Endothelial cell of hepatic sinusoid (primary cell): ENCODE measurements around the gene ATP5F1D.

ENCODE experiments used
- in situ Hi-C: cut with HindIII; loops from 2 replicates; pipeline ENCODE4 v1.10.0; 2017; ENCODE audit warnings: low sequenced_read_pairs

The ATP5F1D gene

DNA sequence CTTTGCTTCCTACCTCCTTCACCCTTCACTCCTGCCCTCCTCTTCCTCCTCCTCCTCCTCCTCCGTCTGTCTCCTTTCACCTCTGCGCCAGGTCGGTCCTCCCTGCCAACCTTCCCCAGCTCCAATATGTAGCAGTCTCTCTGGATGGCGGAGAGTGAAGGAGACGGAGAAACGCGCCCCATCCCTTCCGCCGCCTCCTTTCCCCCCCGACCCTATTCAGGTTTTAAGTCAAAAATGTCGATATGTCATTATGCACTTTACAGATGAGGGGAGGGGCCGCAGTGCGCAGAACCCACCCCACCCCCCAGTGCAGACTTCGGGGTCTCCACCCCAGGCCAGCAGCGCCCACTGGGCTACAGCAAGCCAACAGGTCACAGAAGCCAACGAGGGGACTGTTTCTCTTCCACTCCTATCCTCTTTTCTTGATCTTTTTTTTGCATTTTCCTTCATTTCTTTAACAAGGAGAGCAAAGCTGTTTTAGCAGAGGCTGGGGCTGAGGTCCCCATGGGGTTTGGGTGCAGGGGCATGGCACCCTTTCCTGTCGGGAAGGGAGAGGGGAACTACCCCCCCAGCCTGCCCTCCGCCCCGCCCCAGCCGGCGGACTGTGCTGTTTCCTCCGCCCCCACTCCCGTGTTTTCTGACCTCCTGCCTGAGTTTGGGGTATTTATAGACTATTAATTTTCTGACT, 16.1 kb downstream of the ATP5F1D start:
- in situ Hi-C loops = no loop called here

DNA sequence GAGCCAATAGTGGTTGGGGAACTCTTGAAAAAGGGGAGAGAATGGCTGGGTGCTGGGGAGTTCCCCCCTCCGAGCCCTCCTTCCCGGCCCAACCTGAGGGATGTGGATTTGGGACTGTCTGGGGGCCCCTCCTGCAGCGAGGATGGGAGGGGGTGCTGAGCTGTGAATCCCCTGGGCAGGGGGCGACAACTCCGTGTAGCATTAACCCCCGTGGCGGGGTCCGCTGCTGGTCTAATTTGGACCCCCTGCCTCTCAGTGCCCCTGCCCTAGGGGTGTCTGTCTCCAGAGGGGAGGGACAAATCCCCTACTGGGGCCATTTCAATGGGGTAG, 16.6 kb downstream of the ATP5F1D start:
- in situ Hi-C loops = no loop called here

DNA sequence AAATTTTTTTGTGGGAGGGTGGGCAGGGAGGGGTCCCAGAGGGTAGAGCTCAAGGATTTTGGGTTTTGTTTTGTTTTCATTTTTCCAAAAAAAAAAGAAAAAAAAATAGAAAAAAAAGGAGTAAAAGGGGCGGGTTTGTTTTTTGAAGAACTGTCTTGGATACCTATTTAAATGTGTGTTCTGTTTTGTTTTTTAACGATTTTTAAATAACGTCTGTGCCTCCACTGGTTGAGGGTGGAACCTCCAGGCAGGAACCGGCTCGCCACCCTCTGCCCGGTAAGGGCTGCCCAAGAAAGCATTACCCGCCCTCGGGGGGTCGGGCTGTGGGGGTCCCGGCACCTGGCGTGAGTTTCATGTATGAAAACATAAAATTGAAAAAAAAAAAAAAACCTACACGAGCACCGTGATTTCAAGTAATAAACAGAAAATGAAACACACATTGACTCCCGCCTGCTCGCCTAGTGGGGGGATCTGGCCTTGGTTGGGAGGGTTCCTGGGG, 17.2 kb downstream of the ATP5F1D start:
- in situ Hi-C loops = no loop called here

DNA sequence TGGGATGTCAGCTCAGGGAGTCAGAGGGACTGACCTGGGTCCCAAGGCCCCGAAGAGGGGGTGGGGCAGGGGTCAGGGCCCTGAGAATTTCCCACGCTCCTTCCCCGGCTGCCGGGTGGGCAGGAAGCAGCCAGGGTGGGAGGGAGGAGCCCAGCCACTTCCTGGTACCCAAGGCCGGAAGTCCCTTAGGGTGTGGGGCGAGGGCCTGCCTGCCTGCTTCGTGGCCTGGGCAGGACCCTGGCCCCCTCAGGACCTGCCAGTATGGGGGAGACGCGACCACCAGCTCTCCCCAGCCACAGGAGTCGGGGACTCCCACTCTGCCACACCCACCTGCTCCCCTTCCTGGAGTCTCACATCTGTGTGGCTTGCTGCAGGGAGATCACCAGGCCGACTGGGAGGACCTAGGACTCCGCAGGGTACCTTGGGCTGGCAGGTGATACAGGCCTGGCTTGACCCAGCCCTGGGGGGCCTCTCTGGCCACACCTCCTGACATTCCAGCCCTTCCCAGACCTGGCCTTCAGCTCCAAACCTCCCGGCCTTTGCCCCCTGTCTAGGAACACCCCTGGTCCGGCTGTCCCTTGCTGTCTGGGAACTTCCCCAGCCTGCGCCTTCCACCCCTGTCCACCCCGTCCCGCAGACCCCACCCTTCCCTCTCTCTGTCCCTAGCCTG, 17.8 kb downstream of the ATP5F1D start:
- in situ Hi-C loops = no loop called here

DNA sequence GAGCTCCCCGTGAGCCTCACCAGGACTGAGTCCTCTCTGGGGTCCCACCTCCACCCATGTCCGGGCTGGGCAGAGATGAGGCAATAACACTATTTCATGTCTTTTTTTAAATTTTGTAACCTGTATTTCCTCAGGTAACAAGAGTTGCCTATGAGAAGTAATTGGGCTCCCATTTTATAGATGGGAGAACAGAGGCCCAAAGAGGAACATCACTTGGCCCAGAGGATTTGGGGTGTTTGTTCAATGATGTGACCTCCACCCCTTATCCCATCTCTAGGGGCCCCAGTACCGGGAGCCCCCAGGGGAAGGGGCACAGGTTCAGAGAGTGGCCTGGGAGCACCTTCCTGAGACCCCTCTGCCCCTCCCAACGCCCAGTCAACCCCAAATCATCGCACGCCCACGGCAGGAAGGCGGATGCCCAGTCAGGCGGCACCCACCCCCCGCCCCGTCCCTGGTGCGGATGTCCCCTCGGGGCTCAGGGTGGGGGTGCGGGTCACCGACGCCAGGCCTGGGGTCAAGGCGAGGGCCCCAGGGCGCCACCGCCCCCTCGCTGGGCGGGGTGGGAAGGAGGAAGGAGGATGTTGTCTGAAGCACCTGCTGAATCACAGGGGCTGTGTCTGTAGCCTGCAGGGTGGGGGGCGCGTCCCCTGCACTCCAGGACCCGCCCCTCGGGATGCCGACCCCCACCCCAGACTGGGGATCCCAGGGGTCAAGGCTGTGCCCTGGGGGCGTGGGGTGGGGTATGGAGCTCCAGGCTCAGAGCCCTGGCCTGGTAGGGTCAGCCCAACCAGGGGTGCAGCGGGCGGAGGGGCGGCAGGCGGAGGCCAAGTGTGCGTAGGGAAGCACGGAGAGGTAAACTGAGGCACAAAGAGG, 18.6 kb downstream of the ATP5F1D start:
- in situ Hi-C loops = loop anchor here (10.0 kb wide), 1 partner anchor 135 kb away; no protein-coding TSS in a partner anchor

DNA sequence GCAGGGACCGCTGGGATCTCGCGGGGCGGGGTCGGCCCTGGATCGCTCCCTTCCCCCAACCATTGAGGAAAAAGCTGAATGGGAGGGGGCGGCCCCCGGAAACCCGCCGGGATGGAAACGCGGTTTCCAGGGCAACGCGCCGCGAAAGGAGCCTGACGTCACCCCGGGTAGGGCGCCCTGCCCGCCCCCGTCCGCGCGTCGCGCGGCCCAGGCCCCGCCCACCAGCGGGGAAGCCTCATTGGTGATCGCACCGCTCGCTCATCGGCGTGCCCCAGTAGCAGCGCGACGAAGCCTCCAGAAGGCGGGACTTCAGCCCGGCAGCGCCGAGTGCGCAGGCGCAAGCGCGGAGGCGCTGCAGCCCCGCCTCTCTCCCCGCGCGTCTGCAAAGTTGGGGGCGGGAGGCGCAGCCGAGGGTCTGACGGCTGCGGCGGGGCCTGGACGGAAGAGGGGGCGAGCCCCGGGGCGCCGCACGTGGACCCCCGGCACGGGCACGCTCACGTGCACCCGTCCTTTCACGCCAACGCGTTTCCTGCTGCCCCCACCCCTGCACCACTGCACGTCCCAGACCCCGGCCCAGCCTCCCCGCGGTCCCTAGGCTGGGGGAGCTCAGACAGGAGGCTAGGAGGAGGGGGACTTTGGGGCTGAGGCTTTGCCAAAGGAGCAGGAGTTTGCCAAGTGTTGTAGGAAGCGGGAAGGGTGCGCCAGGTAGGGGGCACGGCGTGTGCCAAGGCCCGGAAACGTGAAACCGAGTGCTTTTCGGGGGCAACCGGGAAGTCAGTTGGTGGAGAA, 19.4 kb downstream of the ATP5F1D start:
- in situ Hi-C loops = loop anchor here (10.0 kb wide), 1 partner anchor 136 kb away; no protein-coding TSS in a partner anchor

DNA sequence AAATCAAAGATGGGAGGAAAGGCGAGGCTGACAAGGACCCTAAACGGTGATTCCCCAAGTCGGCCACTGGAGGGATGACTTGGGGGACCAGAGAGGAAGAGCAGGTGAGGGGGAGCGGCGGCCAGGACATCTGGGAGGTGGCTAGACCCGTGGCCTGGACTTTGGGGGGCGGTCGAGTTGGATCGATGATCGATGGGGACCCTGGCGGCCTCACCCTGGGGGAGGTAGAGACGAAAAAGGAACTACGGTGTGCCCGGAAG, 19.9 kb downstream of the ATP5F1D start:
- in situ Hi-C loops = loop anchor here (10.0 kb wide), 1 partner anchor 137 kb away; no protein-coding TSS in a partner anchor

DNA sequence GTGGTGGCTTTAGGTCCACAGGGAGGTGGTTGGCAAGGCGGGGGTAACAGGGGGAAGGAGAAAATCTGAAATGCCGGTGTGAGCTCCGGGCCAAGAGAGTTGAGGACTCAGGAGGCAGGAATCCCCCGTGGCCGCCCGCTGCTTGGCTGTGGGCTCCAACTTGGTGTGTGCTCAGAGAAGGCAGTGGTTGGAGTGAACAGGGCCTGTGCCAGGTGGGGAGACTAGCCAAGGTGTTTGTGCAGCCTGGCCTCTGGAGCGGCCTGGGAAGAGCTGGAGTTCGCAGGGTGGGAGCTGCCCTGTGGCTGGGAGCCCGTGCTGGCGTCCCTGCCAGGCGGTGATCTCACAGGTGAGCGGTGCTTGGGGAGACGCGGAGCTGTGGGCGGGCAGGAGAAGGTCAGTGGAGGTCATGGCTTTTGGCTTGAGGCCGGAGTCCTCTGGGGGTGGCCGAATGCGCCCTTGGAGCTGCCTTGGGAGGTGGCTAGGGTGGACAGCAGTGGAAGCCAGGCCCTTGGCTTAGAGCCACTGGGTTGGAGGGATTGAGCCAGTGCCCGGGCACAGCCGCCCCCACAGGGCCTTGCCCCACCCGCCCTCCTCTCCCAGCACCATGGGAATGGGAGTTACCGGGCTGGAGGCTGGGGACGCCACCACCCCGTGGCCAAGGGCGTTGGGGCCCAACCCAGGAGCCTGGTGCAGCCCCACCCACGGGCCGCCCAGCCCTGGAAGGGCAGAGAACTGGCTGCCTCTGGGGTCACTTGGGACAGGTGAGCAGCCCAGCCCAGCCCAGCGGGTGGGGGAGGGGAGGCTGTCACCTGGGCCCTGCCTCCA, 20.5 kb downstream of the ATP5F1D start:
- in situ Hi-C loops = loop anchor here (10.0 kb wide), 1 partner anchor 137 kb away; no protein-coding TSS in a partner anchor

DNA sequence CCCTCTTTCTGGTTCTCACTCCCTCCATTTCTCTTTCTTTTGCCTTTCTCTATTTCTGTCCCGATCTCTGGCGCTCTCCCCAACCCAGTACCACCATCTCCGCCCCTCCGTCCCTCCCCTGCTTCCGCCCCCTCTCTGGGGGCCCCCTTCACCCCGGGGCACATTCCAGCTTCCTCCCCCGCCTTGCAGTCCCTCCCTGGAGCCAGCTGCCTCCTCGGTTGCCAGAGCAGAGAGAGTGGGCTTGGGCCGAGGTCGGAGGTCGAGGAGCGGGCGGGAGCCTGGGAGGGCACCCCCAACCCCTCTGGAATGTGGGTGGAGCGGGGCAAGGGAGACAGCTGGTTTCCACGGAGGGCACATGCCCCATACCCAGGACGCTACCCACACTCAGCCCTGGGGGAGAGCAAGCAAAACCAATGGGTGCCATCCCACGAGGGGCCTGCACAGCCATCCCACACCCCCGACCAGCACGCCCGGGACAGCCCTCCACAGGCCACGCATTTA, 21.1 kb downstream of the ATP5F1D start:
- in situ Hi-C loops = loop anchor here (10.0 kb wide), 1 partner anchor 138 kb away; no protein-coding TSS in a partner anchor

DNA sequence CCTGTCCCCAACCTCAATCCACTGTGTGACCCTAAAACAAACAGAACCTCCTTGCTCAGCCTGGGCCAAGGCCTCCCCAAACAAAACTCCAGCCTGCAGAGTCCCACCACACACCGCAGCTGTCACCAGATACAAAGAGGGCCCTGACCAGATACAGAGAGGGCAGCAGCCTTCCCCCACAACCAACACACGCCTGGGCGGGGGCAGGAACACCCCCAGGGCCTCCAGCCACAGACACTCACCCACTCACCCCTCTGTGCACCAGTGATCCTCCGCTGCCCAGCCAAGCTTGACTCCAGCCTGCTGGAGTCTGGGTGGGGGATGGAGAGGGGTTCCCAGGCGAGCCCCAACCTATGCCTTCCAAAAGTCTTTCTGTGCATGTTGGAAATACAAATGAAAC, 21.6 kb downstream of the ATP5F1D start:
- in situ Hi-C loops = loop anchor here (10.0 kb wide), 1 partner anchor 138 kb away; no protein-coding TSS in a partner anchor

DNA sequence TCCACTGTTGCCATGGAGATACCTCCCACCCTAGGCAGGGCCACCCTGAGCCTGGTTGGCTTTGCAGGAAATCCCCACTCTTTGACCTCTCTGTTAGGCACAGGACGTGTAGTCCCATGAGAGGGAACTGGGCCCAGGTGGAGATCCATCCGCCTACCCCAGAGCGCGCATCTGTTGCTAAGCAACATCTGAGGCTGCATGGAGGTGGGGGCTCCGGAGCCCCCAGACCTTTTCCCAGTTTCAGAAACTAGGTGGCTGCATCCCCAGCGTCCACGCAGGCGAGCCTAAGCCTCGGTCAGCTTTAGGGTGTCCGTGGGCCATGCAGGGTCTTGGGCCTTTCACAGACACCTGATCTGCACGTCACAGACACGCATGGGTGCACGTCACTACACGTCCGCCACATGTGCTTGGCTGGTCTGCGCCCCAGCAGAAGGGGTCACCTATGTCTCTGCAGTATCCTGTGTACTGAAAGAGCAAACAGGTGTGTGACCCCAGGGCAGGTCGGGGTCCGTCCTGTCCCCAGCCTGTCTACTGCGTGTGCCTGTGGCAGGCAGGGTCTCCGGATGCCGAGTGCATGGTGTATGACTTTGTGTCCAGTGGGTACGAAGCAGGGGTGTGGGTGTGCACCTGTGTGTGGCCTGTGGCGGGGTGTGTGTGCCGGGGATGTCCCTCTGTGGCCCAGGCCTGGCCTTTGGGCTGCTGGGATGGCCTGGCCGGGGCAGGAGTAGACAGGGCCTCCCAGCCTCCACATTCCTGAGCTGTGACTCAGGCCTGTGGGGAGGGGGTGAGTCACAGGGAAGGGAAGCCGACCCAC, 23.5 kb downstream of the ATP5F1D start:
- in situ Hi-C loops = loop anchor here (10.0 kb wide), 1 partner anchor 140 kb away; no protein-coding TSS in a partner anchor

DNA sequence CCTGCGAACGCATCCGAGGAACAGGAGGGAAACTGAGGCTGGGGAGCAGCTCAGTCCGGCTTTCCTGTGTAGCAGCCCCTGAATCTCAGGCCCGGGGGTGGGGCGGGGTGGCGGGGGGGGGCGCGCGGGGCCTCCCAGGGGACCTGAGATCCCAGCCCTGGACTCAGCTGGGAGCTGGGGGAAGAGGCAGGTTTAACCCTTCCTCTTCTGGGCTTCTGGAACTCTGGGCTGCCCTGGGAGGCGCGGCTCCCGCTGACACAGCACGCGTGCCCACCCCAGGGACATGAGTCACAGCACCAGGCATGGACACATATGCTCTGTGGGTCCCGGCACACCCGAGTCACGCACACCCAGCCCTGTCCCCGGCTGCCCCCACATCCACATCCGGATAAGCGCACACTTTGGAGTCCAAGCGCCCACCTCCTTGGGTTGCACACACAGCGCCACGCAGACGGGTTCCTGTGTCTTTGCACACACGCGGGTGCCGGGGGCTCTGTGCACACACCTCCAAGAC, 24.1 kb downstream of the ATP5F1D start:
- in situ Hi-C loops = loop anchor here (10.0 kb wide), 1 partner anchor 141 kb away; no protein-coding TSS in a partner anchor

DNA sequence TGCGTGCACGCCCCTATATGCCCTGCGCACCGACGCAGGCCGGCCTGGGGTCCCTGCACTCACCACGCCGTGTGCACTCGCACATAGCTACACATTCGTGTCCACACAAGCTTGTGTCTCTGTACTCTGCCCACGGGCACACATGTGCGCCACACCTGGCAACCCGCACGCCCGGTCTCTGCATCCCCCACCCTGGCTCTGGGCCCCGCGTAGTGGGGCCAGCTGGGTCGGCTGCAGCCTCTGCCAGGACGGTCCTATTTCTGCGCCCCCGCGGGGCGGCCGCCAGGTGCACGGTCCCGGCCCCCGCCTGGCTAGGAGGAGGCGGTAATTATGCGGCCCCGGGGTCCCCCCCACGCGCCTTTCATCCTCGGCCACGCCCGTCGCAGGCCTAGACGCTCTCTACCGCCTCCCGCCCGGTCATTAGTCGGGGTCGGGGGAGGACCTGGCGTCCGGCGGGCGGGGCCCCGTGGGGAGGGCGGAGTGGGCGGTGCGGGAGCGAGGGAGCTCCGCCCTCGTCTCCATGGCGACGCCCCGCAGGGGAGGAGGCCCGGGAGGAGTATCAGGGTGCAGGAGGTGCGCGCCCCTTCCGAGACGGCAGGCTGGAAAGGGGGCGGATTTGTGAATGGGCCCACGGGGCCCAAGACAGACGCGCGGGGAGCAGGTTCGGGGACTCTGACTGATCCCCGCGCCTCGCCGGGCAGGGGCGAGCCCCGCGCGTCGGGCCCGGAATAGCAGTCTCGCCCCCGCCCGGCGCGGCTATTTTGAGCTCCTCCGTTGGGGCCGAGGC, 24.8 kb downstream of the ATP5F1D start:
- in situ Hi-C loops = loop anchor here (10.0 kb wide), 1 partner anchor 142 kb away; no protein-coding TSS in a partner anchor

DNA sequence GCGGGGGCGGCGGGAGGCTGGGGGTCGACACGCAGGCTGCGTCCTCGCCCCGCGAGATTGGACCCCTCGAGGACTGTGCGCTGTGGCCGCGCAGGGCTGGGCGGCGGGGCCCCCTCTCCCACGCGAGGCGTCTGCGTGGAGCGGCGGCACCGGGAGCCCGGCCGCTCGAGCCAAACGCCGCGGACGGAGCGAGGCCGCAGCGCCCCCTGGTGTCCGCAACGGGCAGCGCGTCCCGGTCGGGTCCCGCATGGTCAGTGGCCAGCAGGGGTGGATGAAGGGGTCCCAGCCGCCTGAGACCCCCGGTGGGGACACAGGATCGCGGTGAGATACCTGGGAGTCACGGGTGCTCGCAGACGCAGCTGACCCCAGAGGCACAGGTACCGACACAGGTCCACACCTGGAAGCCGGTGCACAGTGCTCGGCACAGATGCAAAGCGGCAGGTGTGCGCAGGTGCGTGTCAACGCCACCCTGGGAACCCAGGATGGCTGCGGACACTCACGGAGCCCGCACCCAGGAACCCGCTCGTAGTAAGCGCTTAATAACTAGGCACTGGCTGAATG, 25.4 kb downstream of the ATP5F1D start:
- in situ Hi-C loops = loop anchor here (10.0 kb wide), 1 partner anchor 142 kb away; no protein-coding TSS in a partner anchor

DNA sequence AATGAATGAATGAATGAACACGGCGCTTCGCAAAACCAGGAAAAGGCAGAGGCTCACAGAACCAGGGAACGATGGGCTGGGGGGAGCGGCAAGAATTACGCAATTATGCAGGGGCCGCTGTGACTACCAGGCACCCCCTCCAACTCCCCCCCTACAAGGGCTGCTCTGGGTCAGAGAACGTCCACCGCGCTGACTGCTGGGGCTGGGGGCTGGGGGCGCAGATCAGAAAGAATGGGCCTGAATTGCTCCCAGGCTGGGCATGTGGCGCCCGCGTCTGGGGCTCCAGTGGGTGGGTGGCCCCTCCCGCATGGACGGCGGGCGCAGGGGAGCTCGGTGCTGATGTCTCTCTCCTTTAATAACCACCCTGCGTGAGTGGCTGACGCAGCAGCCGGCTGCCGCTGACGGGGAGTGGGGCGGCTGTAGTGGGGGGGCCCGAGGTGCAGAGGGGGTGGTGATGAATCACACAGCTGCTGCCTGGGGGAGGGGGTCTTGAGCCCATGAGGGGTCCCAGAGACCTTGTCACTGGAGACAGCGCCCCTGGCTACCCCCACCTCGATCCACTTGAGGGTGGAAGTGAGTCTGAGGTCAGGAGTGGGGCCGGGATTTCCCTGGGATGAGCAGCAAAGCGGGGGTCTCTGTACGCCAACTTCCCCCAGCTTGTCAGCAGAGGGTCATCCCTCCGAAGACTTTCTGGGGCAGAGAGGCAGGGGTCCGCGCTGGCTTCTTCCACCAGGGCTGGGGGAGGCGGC, 26.1 kb downstream of the ATP5F1D start:
- in situ Hi-C loops = loop anchor here (10.0 kb wide), 1 partner anchor 143 kb away; no protein-coding TSS in a partner anchor
